Endodermal cell (in vitro differentiated cells): ENCODE results near the gene COL4A5. TPM values are rescaled to one million over a fixed set of nuclear protein-coding genes. Genes with fewer than 3 reads are reported as not detected.

Experiments
- DNase-seq: peaks from one replicate; pipeline ENCODE4 v3.0.0-alpha.2; 2017
- H3K27ac ChIP-seq: 2 replicates; pipeline ENCODE4 v1.5.1; 2013; ENCODE audit warnings: mild to moderate bottlenecking, low read depth, low read length, moderate library complexity
- H3K27me3 ChIP-seq: 2 replicates; pipeline ENCODE4 v1.6.1; 2013; ENCODE audit warnings: mild to moderate bottlenecking, low read length, moderate library complexity; ENCODE audit not compliant: insufficient read depth, control insufficient read depth, poor library complexity, severe bottlenecking
- H3K36me3 ChIP-seq: 2 replicates; pipeline ENCODE4 v1.7.0; 2013; ENCODE audit warnings: mild to moderate bottlenecking, low read length, moderate library complexity; ENCODE audit not compliant: control insufficient read depth, insufficient read depth
- H3K4me1 ChIP-seq: one replicate; pipeline ENCODE4 v1.7.0; 2013; ENCODE audit warnings: low read length; ENCODE audit not compliant: control insufficient read depth, insufficient read depth
- H3K4me3 ChIP-seq: 2 replicates; pipeline ENCODE4 v1.5.1; 2013; ENCODE audit warnings: mild to moderate bottlenecking, low read length, moderate library complexity
- H3K9ac ChIP-seq: 2 replicates; pipeline ENCODE4 v1.6.1; 2013; ENCODE audit warnings: mild to moderate bottlenecking, low read length, moderate library complexity; ENCODE audit not compliant: poor library complexity, severe bottlenecking; ENCODE audit errors: extremely low read depth
- H3K9me3 ChIP-seq: 2 replicates; pipeline ENCODE4 v1.6.1; 2013; ENCODE audit warnings: mild to moderate bottlenecking, low read length, moderate library complexity; ENCODE audit not compliant: control insufficient read depth
- H3K27ac Mint-ChIP-seq: 2 replicates; pipeline ENCODE4 v1.8.0; 2020; ENCODE audit warnings: mixed read lengths
- H3K27me3 Mint-ChIP-seq: 2 replicates; pipeline ENCODE4 v1.8.0; 2021; ENCODE audit warnings: mild to moderate bottlenecking, mixed read lengths; ENCODE audit not compliant: insufficient read depth
- H3K36me3 Mint-ChIP-seq: 2 replicates; pipeline ENCODE4 v1.8.0; 2020; ENCODE audit warnings: low read depth, mixed read lengths
- H3K4me1 Mint-ChIP-seq: 2 replicates; pipeline ENCODE4 v1.8.0; 2020; ENCODE audit warnings: mixed read lengths
- H3K4me3 Mint-ChIP-seq: 2 replicates; pipeline ENCODE4 v1.8.0; 2020; ENCODE audit warnings: mild to moderate bottlenecking, moderate library complexity, mixed read lengths
- H3K9me3 Mint-ChIP-seq: 2 replicates; pipeline ENCODE4 v1.8.0; 2020; ENCODE audit warnings: mild to moderate bottlenecking, mixed read lengths
- CTCF ChIP-seq: fragments of 200-600 bp; sonication (generic); conservative IDR thresholded peaks from 2 replicates; pipeline ENCODE4 v1.5.0; 2021; ENCODE audit warnings: antibody characterized with exemption, mild to moderate bottlenecking
- WGBS, 2 experiments: methylation state at CpG; one replicate each; pipeline versions ENCODE4 v1.1.5 to v1.1.7; 2013; ENCODE audit warnings: missing lambda C conversion rate in 2 of 2, mixed read lengths in 1 of 2; ENCODE audit not compliant: insufficient coverage in 1 of 2, insufficient read length in 1 of 2; 5-methylcytosine and 5-hydroxymethylcytosine counted together
- total RNA-seq, 2 donors: library from RNA; stranded (reverse); fragmentation: NEBNext Ultra II Directional in 1 of 2; extraction: Animal tissue kit (Norgen Biotek cat#: 25700) in 1 of 2; gene quantifications; 2 replicates in 1 of 2; 3 replicates in 1 of 2; pipeline ENCODE4 v1.2.1, GENCODE V29; 2021

COL4A5 gene
- total RNA-seq, 2 donors from 2014 or later: 212 to 365 TPM

- peak; percentile 69 for DNase-seq
- Mint-ChIP-seq H3K9me3 (peaks cover 16% of the 10 kb centered on the region), H3K27me3 (no peaks in the 10 kb centered on the region), H3K27ac (no peak overlapping the region), H3K4me3 (no peak overlapping the region), H3K36me3 (peaks cover 34% of the 10 kb centered on the region), H3K4me1 (peaks cover 12% of the 10 kb centered on the region)
- no peak overlapping the region for H3K27ac ChIP-seq
- H3K27me3 ChIP-seq: no peaks in the 10 kb centered on the region
- H3K9me3 ChIP-seq: peaks cover 15% of the 10 kb centered on the region
- 20% methylated on average over 1 of the region's 2 CpGs; no CpG with 5 or more reads in 1 of the 2 experiments for WGBS, 2 experiments
- H3K9ac ChIP-seq: no peak overlapping the region
- H3K4me1 ChIP-seq: no peaks in the 10 kb centered on the region
- no peak overlapping the region for H3K4me3 ChIP-seq
- peaks cover 38% of the 10 kb centered on the region for H3K36me3 ChIP-seq
- peak; percentile 90 for TF ChIP-seq CTCF
These were observed 97.4 kb downstream of the COL4A5 start for GRCh38 chrX:108537005-108537404.

GRCh38 chrX:108541286-108541685 is 101.6 kb downstream of the COL4A5 start:
- Mint-ChIP-seq H3K27me3 (no peaks in the 10 kb centered on the region), H3K4me3 (no peak overlapping the region), H3K36me3 (peaks cover 64% of the 10 kb centered on the region), H3K4me1 (peaks cover 5% of the 10 kb centered on the region), H3K27ac (no peak overlapping the region), H3K9me3 (peaks cover 40% of the 10 kb centered on the region)
- H3K36me3 ChIP-seq: peaks cover 38% of the 10 kb centered on the region
- H3K27ac ChIP-seq: no peak overlapping the region
- H3K4me1 ChIP-seq: no peaks in the 10 kb centered on the region
- no peak for DNase-seq
- no peak overlapping the region for H3K9ac ChIP-seq
- no peaks in the 10 kb centered on the region for H3K27me3 ChIP-seq
- H3K9me3 ChIP-seq: peaks cover 15% of the 10 kb centered on the region
- H3K4me3 ChIP-seq: no peak overlapping the region
- TF ChIP-seq CTCF: no peak

- WGBS, 2 experiments: 100% methylated on average over 1 to 2 of the region's 4 CpGs
- no peaks in the 10 kb centered on the region for H3K27me3 ChIP-seq
- no peaks in the 10 kb centered on the region for H3K9me3 ChIP-seq
- H3K36me3 Mint-ChIP-seq: peaks cover 50% of the 10 kb centered on the region
- no peak for TF ChIP-seq CTCF
- no peak overlapping the region for H3K27ac ChIP-seq
- no peak overlapping the region for H3K4me3 ChIP-seq
- DNase-seq: no peak
- H3K27ac Mint-ChIP-seq: no peak overlapping the region
- no peak overlapping the region for H3K9ac ChIP-seq
- no peaks in the 10 kb centered on the region for H3K9me3 Mint-ChIP-seq
- no peak overlapping the region for H3K4me3 Mint-ChIP-seq
- H3K27me3 Mint-ChIP-seq: no peaks in the 10 kb centered on the region
- H3K4me1 ChIP-seq: no peaks in the 10 kb centered on the region
- peaks cover 29% of the 10 kb centered on the region for H3K36me3 ChIP-seq
- peaks cover 3% of the 10 kb centered on the region for H3K4me1 Mint-ChIP-seq
These were observed 117.9 kb downstream of the COL4A5 start for GRCh38 chrX:108557580-108557979.
